SW480 (cell line): Measurements from ENCODE around the gene TCFL5.

Experiments
- DNase-seq: peaks from one replicate; pipeline ENCODE4 v3.0.0-alpha.2; 2016; ENCODE audit warnings: low spot score

TCFL5 gene

DNA sequence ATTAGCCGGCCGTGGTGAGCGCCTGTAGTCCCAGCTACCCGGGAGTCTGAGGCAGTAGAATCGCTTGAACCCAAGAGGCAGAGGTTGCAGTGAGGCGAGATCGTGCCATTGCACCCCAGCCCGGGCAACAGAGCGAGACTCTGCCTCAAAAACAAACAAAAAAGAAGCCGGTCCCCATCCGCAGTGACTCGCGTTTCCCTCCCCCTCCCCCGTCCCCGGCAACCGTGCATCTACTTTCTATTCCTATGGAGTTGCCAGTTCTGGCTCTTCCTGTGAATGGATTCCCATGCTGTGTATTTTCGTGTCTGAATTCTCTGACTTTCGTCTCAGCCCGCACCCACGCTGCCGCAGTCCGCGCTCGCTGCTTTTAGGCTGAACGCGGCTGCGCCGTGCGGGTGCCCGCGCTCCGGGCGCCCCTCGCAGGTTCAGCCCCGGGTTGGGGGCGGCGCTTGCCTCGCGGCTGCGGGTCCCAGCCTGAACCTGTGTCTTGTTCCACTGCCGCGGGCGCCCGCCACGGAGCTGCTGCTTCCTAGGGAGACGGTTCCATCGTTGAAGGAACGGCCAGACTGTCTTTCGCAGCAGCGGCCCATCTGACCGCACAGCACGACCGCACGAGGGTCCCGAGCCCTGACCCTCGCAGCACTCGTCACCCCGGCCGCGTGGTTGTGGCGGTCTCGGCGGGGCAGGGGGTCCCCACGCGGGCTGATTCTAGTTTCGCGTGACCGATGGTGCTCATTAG lies 66.4 kb downstream of the TCFL5 start:
- peak; percentile 89 for DNase-seq

DNA sequence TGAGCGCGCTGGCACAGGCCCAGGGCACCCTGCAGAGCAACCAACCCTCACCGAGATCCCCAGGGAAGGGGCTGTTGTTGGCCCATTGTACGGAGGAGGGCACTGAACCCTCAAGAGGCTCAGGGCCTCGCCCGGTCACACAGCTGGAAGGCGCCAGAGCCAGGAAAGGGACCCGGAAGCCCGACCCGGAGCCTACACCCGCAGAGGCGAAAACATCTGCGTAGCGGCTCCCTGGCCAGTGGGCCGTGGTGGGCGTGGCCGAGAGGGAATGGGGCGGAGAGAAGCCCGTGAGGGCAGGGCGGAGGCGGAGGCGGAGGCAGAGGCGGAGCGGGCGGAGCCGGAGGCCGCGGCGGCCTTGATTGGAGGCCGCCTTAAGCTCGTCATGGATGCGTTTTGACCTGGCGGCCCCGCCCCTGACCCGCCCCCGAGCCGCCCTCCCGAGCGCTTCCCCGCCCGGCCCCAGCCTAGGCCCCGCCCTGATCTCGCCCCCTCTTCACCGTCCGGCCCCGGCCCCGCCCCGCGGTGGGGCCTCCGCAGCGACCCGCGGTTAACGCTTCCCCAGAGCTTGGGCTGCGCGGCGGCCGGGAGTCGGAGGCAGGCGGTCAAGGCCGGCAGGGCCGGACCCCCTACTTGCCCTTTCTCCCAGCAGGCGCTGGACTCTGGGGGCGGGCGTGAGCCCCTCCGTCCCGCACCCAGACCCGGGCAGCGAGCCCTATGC lies 67.5 kb downstream of the TCFL5 start:
- peak; percentile 98 for DNase-seq

DNA sequence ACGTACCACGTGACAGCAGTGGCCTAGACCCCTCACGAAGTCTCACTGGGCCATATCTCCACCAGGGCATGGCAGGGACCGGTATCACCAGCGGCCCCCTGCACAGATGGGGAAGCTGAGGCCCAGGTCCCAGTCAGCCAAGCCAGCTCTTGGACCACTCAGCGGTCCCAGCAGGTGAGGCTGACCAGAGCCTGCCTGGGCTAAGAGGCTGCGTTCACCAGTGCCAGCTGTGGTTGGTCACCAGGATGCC lies 67.9 kb downstream of the TCFL5 start:
- no peak for DNase-seq

GRCh38 chr20:62792940-62793756 lies 68.5 kb downstream of the TCFL5 start:
- peak; percentile 48 for DNase-seq

GRCh38 chr20:62792182-62792939 lies 69.3 kb downstream of the TCFL5 start:
- DNase-seq, result peak; percentile 77

DNA sequence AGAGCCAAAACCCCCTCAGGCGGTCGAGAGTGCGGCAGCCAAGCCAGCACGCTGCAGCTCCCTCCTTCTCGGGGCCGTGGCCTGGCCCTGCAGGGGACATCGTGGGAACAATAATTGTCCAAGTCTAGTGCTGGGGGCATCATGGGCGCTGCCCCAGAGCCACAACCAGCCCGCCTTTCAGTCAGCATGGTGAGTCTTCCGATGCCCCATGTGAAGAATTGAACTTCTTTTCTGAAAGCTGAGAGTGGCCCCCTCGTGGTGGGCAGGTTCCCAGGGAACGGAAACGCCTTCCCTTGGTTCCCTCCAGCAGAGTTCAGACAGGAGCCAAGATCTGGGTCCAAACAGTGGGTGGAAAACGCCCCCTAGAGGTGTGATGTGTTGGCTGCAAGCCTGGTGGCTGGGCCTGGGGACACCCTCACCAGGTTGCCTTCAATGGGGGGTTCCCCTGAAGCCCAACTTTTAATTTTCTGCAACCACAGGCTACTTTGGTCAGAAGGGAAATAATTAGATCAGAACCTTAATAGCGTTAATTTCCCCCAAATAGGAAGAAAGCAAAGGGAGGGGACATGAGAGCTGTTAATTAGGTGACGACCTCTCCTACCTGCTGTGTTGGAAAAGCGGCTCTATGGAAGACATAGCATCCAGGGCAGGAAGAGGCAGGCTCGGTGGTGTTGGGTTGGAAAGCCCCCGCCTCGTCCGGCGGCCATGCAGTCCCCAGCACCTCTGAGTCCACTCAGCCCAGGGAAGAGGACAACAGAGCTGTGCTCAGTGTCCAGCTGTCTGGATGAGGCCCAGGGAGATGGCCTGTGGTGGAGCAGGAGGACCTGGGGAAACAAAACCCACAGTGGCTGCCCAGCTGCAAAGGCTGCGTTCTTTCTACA lies 70.1 kb downstream of the TCFL5 start:
- DNase-seq, result peak; percentile 94
